Tibial artery (tissue), 4 donors: ENCODE data around the gene CCNB1.
A peak's percentile ranks its signal among the peaks of the same experiment; 100 is the strongest.

Source experiments
- DNase-seq, 2 donors: peaks; one replicate each; pipeline ENCODE4 v3.0.0-alpha.2; 2019
- H3K27ac ChIP-seq, 2 donors: fragments of 200-600 bp; sonication (generic) in 1 of 2; 1 replicate in 1 of 2; 2 replicates in 1 of 2; pipeline ENCODE4 v1.5.1; 2018 to 2019; ENCODE audit warnings: mild to moderate bottlenecking in 1 of 2
- H3K27me3 ChIP-seq, 2 donors: fragments of 200-600 bp; sonication (generic) in 1 of 2; one replicate each; pipeline versions ENCODE4 v1.5.1 to v1.6.0; 2016 to 2019
- H3K36me3 ChIP-seq, 3 donors: fragments of 200-600 bp; sonication (generic) in 2 of 3; one replicate each; pipeline ENCODE4 v1.5.1; 2016 to 2019; ENCODE audit warnings: mild to moderate bottlenecking in 2 of 3
- H3K4me1 ChIP-seq, 4 donors: fragments of 200-600 bp; sonication (generic) in 2 of 4; 1 replicate in 3 of 4; 2 replicates in 1 of 4; pipeline ENCODE4 v1.5.1; 2016 to 2019
- H3K4me3 ChIP-seq, 2 donors: fragments of 200-600 bp; sonication (generic) in 1 of 2; 1 replicate in 1 of 2; 2 replicates in 1 of 2; pipeline ENCODE4 v1.5.1; 2018 to 2019; ENCODE audit warnings: mild to moderate bottlenecking in 2 of 2
- H3K9me3 ChIP-seq, 3 donors: fragments of 200-600 bp; sonication (generic) in 1 of 3; one replicate each; pipeline ENCODE4 v1.5.1; 2016 to 2019
- intact Hi-C: fragments of 100-400 bp; cut with DNase I; formaldehyde crosslinking; loops from one replicate; pipeline ENCODE4 v1.15.0; 2023; ENCODE audit warnings: low total_unique reads
- TF ChIP-seq, protein P1 (sequence below), 2 experiments: fragments of 200-600 bp in 1 of 2; fragments of 450-650 bp in 1 of 2; IDR thresholded peaks; one replicate each; pipeline ENCODE4 v1.5.1; 2017 to 2019; ENCODE audit warnings: antibody characterized with exemption in 2 of 2, mild to moderate bottlenecking in 1 of 2, moderate library complexity in 1 of 2

Gene CCNB1

GRCh38 chr5:69166686-69167492, at the start of gene CCNB1:
Gene CCNB1, plus strand, starts transcription at chr5:69167150. Its CDS starts 113 bp downstream, at chr5:69167263.
- TF ChIP-seq, protein P1, sequence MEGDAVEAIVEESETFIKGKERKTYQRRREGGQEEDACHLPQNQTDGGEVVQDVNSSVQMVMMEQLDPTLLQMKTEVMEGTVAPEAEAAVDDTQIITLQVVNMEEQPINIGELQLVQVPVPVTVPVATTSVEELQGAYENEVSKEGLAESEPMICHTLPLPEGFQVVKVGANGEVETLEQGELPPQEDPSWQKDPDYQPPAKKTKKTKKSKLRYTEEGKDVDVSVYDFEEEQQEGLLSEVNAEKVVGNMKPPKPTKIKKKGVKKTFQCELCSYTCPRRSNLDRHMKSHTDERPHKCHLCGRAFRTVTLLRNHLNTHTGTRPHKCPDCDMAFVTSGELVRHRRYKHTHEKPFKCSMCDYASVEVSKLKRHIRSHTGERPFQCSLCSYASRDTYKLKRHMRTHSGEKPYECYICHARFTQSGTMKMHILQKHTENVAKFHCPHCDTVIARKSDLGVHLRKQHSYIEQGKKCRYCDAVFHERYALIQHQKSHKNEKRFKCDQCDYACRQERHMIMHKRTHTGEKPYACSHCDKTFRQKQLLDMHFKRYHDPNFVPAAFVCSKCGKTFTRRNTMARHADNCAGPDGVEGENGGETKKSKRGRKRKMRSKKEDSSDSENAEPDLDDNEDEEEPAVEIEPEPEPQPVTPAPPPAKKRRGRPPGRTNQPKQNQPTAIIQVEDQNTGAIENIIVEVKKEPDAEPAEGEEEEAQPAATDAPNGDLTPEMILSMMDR (IDR thresholded peaks at IDR 0.05): no peak

GRCh38 chr5:69129413-69129812, 37.5 kb upstream of the CCNB1 start:
- no peak for DNase-seq
- Histone ChIP-seq H3K36me3 (peaks cover 47 to 85% (median 72%) of the 10 kb centered on the region in 3 donors), H3K4me1 (no peaks in the 10 kb centered on the region), H3K27me3 (no peaks in the 10 kb centered on the region), H3K4me3 (no peak overlapping the region), H3K9me3 (no peaks in the 10 kb centered on the region), H3K27ac (no peak overlapping the region)
- TF ChIP-seq, protein P1 (IDR thresholded peaks at IDR 0.05): no peak
- intact Hi-C loops: no loop called here

More at GRCh38 chr5:69166686-69167492, at the start of gene CCNB1:
- peak; percentile 96 to 98 for DNase-seq
- Histone ChIP-seq H3K4me1 (peaks cover 0 to 19% (median 12%) of the 10 kb centered on the region in 4 donors), H3K9me3 (no peaks in the 10 kb centered on the region), H3K27ac (peak within 1 kb of the TSS; percentile 33 to 59), H3K4me3 (peak within 1 kb of the TSS; percentile 66), H3K36me3 (peaks cover 0 to 16% (median 0%) of the 10 kb centered on the region in 3 donors), H3K27me3 (no peaks in the 10 kb centered on the region)
- intact Hi-C loops: no loop called here

DNA sequence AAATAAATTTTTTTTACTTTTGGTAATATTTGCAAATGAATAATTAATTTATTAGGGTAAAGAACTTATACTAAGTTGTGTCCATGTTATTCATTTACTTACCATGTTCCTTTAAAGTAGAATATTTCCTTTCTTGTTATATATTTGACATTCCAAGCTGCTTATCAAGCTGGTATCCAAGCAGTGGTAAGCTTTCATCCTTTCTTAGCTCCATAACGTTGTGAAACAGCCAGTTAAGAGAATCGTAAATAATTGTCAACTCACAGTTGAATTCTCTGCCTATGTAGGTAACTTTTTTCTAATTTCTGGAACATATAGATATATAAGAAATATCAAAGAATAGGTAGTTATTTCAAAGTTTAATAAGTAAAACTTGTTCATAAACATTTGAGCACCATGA, 36.7 kb upstream of the CCNB1 start:
- no peak for DNase-seq
- Histone ChIP-seq H3K4me1 (no peaks in the 10 kb centered on the region), H3K27ac (no peak overlapping the region), H3K27me3 (no peaks in the 10 kb centered on the region), H3K36me3 (peaks cover 41 to 78% (median 65%) of the 10 kb centered on the region in 3 donors), H3K4me3 (no peak overlapping the region), H3K9me3 (no peaks in the 10 kb centered on the region)
- TF ChIP-seq, protein P1 (IDR thresholded peaks at IDR 0.05): no peak
- intact Hi-C loops: no loop called here

GRCh38 chr5:69131304-69131703, 35.6 kb upstream of the CCNB1 start:
- H3K4me3 ChIP-seq: no peak overlapping the region
- no peak for DNase-seq
- TF ChIP-seq, protein P1 (IDR thresholded peaks at IDR 0.05): no peak
- intact Hi-C loops: no loop called here
- no peaks in the 10 kb centered on the region for H3K4me1 ChIP-seq
- no peaks in the 10 kb centered on the region for H3K9me3 ChIP-seq
- peaks cover 40 to 68% (median 57%) of the 10 kb centered on the region in 3 donors for H3K36me3 ChIP-seq
- no peaks in the 10 kb centered on the region for H3K27me3 ChIP-seq
- H3K27ac ChIP-seq: no peak overlapping the region

- intact Hi-C loops: no loop called here
- no peaks in the 10 kb centered on the region for H3K9me3 ChIP-seq
- no peak for DNase-seq
- H3K36me3 ChIP-seq: peaks cover 18 to 42% (median 33%) of the 10 kb centered on the region in 3 donors
- no peaks in the 10 kb centered on the region for H3K27me3 ChIP-seq
- H3K4me3 ChIP-seq: no peak overlapping the region
- no peaks in the 10 kb centered on the region for H3K4me1 ChIP-seq
- TF ChIP-seq, protein P1 (IDR thresholded peaks at IDR 0.05): no peak
- no peak overlapping the region for H3K27ac ChIP-seq
These were observed 32.8 kb upstream of the CCNB1 start for GRCh38 chr5:69134126-69134525.
